Muscle layer of colon (tissue), 2 donors: ENCODE measurements around the gene MSH5.
"Not testable (repeated sequence)": the region's sequence is repeated elsewhere in the genome, so short reads cannot be mapped to it uniquely, and the experiment has no call there.

Source experiments
- H3K27ac ChIP-seq: one replicate; pipeline ENCODE4 v1.7.0; 2013; ENCODE audit warnings: low read depth, mild to moderate bottlenecking, low read length, moderate library complexity
- H3K27me3 ChIP-seq, 2 donors: one replicate each; pipeline ENCODE4 v1.7.0; 2013; ENCODE audit warnings: low read length in 2 of 2, mild to moderate bottlenecking in 2 of 2; ENCODE audit not compliant: insufficient read depth in 2 of 2, control insufficient read depth in 1 of 2
- H3K36me3 ChIP-seq: one replicate; pipeline ENCODE4 v1.7.0; 2013; ENCODE audit warnings: mild to moderate bottlenecking, low read length; ENCODE audit not compliant: insufficient read depth
- H3K4me1 ChIP-seq: one replicate; pipeline ENCODE4 v1.7.0; 2013; ENCODE audit warnings: mild to moderate bottlenecking, low read length; ENCODE audit not compliant: insufficient read depth
- H3K4me3 ChIP-seq, 2 donors: one replicate each; pipeline ENCODE4 v1.7.0; 2013; ENCODE audit warnings: low read length in 2 of 2, low read depth in 1 of 2, mild to moderate bottlenecking in 1 of 2, moderate library complexity in 1 of 2
- H3K9ac ChIP-seq: one replicate; pipeline ENCODE4 v1.7.0; 2013; ENCODE audit warnings: low read length
- H3K9me3 ChIP-seq: one replicate; pipeline ENCODE4 v1.7.0; 2013; ENCODE audit warnings: mild to moderate bottlenecking, low read length
- donor health status: abdominal sarcoma.
- donor health status: Adenocarcinoma of cecum.

MSH5 gene

DNA sequence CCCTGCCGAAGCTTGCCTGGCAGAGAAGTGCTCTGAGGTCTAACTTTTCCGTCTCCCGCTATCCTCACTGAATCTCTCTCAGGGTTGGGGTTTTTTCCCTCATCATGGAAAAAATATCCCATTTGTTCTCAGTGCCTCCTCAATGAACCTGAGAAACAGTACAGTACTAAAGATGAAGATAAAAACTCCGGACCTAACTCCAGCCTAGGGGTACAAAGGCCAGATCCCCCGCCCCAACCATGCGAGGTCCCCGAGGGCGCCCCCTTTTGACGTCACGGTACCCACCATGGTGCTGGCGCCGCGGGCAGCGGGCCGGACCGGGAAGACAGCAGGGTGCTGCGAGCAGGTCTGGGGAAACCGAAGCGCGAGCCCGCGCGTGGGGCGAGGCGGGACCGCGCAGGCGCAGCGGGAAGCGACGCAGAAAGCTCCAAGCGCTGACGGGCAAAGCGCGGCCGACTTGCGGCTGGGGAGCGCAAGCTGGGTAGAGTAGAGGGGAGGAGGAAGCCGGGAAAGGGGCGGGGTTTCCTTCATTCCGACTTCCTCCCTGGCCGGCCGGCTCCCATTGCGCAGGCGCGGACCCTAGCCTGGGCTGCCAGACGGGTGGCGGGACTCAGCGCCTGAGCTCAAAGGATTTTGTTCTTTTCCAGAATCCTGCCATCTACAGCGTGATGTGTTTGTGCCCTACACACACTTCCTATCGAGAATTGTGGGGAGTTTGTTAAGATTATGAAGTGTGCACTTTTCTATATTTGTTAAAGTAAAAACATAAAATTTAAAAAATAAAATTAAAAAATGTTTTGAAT, 66.9 kb downstream of the MSH5 start, which contains the start of gene LSM2:
Gene LSM2, minus strand, starts transcription at position 497 of the 803 bp plus-strand sequence. Its CDS starts 209 bp downstream, at position 288.
- no peaks in the 10 kb centered on the region for H3K27me3 ChIP-seq
- H3K9ac ChIP-seq, result peak within 1 kb of the TSS; percentile 99
- peak within 1 kb of the TSS; percentile 95 for H3K27ac ChIP-seq
- no peaks in the 10 kb centered on the region for H3K9me3 ChIP-seq
- peak within 1 kb of the TSS; percentile 67 to 84 for H3K4me3 ChIP-seq
- peaks cover 11% of the 10 kb centered on the region for H3K4me1 ChIP-seq
- peaks cover 7% of the 10 kb centered on the region for H3K36me3 ChIP-seq

DNA sequence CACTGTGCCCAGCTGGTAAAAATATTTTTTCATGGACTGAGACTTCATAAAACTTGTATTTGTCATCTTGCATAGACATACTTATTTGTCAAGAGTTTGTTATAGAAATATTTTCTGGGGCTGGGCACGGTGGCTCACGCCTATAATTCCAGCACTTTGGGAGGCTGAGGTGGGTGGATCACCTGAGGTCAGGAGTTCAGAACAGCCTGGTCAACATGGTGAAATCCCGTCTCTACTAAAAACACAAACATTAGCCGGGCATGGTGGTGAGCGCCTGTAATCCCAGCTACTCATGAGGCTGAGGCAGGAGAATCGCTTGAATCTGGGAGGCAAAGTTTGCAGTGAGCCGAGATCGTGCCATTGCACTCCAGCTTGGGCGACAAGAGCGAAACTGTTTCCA, 68.8 kb downstream of the MSH5 start:
- H3K27ac ChIP-seq, H3K9ac ChIP-seq, H3K9me3 ChIP-seq, H3K27me3 ChIP-seq, H3K36me3 ChIP-seq, H3K4me3 ChIP-seq: not testable (repeated sequence)
- H3K4me1 ChIP-seq, result peaks cover 15% of the 10 kb centered on the region

DNA sequence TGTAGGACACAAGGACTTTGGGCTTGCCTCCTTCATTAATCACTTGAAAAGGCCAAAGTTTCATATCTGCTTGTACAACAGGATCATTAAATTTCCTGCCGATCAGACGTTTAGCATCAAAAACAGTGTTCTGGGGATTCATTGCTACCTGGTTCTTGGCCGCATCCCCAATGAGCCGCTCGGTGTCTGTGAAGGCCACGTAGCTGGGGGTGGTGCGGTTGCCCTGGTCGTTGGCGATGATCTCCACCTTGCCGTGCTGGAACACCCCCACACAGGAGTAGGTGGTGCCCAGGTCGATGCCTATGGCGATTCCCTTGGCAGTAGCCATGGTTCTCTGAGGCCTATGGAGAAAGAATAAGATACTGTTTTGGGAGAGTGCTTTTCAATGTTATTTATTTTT, 71.8 kb downstream of the MSH5 start:
- no peaks in the 10 kb centered on the region for H3K36me3 ChIP-seq
- H3K4me1 ChIP-seq, result peaks cover 9% of the 10 kb centered on the region
- H3K27ac ChIP-seq, result no peak overlapping the region

More for the DNA sequence above, 71.8 kb downstream of the MSH5 start:
- no peaks in the 10 kb centered on the region for H3K27me3 ChIP-seq
- no peak overlapping the region for H3K4me3 ChIP-seq
- no peak overlapping the region for H3K9ac ChIP-seq
- H3K9me3 ChIP-seq, result no peaks in the 10 kb centered on the region
